ENCODE data around the gene FOXD2.
"Not testable (repeated sequence)": the region's sequence is repeated elsewhere in the genome, so short reads cannot be mapped to it uniquely, and the experiment has no call there.

FOXD2 gene

DNA sequence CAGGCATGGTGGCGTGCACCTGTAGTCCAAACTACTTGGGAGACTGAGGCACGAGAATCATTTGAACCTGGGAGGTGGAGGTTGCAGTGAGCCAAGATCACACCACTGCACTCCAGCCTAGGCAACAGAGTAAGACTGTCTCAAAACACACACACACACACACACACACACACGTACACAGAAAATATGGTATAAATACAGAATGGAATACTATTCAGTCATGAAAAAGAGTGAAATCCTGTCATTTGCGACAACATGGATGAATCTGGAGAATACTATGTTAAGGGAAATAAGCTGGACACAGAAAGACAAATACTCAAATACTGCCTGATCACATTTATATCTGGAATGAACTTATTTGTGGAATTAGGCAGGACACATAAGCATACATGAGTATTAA, 18.4 kb downstream of the FOXD2 start:
- H3K4me3 ChIP-seq (ENCODE audit: low read depth in 1 of 2, low read length in 1 of 2), result no peak overlapping the region
- no peaks in the 10 kb centered on the region for H3K36me3 ChIP-seq
- no peaks in the 10 kb centered on the region for H3K9me3 ChIP-seq
- TF ChIP-seq, protein P1, sequence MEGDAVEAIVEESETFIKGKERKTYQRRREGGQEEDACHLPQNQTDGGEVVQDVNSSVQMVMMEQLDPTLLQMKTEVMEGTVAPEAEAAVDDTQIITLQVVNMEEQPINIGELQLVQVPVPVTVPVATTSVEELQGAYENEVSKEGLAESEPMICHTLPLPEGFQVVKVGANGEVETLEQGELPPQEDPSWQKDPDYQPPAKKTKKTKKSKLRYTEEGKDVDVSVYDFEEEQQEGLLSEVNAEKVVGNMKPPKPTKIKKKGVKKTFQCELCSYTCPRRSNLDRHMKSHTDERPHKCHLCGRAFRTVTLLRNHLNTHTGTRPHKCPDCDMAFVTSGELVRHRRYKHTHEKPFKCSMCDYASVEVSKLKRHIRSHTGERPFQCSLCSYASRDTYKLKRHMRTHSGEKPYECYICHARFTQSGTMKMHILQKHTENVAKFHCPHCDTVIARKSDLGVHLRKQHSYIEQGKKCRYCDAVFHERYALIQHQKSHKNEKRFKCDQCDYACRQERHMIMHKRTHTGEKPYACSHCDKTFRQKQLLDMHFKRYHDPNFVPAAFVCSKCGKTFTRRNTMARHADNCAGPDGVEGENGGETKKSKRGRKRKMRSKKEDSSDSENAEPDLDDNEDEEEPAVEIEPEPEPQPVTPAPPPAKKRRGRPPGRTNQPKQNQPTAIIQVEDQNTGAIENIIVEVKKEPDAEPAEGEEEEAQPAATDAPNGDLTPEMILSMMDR (IDR thresholded peaks at IDR 0.05), result no peak
- H3K27ac ChIP-seq, result no peak overlapping the region
- no peaks in the 10 kb centered on the region for H3K4me1 ChIP-seq (ENCODE audit: control insufficient read depth in 1 of 2, insufficient read depth in 1 of 2, low read depth in 1 of 2, low read length in 1 of 2)
- H3K27me3 ChIP-seq, result peaks cover 95% of the 10 kb centered on the region

DNA sequence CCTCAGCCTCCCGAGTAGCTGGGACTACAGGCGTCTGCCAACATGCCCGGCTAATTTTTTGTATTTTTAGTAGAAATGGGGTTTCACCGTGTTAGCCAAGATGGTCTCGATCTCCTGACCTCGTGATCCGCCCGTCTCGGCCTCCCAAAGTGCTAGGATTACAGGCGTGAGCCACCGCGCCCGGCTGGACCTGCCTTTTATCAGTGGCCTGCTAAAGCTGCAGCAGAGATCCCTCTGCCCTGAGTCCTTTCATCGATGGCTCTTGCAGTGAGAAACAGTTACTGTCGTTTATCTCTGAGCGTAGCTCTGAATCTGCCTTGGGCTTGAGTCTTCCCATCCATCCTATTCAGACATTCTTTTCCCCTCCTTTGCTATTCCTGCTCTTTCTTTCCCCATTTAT, 19.7 kb downstream of the FOXD2 start:
- peaks cover 95% of the 10 kb centered on the region for H3K27me3 ChIP-seq

DNA sequence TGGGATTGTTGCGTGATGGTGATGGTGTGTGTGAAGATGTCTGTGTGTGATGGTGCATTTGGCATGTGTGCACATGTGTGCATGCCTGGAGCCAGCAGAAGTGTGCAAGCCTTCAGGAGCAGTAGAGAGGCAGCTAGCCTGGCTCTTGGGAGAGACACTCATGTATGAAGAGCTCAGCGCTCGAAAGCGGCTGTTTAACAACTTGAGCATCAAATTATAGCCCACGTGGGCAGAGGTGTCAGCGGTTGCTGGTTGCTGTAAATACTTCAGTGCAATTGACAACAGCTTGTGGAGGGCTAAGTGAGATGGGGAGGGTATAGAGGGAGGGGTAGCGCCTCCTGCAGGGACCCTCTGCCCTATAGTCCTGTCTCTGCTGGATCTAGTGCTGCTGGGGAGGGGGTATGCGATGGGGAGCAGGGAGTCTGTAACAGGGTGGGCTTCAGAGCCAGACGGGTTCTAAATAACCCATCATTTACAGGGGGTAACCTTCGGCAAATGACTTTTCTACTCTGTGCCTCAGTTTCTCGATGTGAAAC, 21.5 kb downstream of the FOXD2 start:
- no peak overlapping the region for H3K4me3 ChIP-seq (ENCODE audit: low read depth in 1 of 2, low read length in 1 of 2)
- TF ChIP-seq, protein P1 (IDR thresholded peaks at IDR 0.05), result no peak
- no peaks in the 10 kb centered on the region for H3K36me3 ChIP-seq
- H3K27ac ChIP-seq, result no peak overlapping the region
- H3K9me3 ChIP-seq, result no peaks in the 10 kb centered on the region
- no peaks in the 10 kb centered on the region for H3K4me1 ChIP-seq (ENCODE audit: control insufficient read depth in 1 of 2, insufficient read depth in 1 of 2, low read depth in 1 of 2, low read length in 1 of 2)
- peaks cover 89% of the 10 kb centered on the region for H3K27me3 ChIP-seq

More for the DNA sequence above, 19.7 kb downstream of the FOXD2 start:
- not testable (repeated sequence) for H3K9me3 ChIP-seq; H3K4me1 ChIP-seq (ENCODE audit: control insufficient read depth in 1 of 2, insufficient read depth in 1 of 2, low read depth in 1 of 2, low read length in 1 of 2); H3K4me3 ChIP-seq (ENCODE audit: low read depth in 1 of 2, low read length in 1 of 2); H3K27ac ChIP-seq; H3K36me3 ChIP-seq

DNA sequence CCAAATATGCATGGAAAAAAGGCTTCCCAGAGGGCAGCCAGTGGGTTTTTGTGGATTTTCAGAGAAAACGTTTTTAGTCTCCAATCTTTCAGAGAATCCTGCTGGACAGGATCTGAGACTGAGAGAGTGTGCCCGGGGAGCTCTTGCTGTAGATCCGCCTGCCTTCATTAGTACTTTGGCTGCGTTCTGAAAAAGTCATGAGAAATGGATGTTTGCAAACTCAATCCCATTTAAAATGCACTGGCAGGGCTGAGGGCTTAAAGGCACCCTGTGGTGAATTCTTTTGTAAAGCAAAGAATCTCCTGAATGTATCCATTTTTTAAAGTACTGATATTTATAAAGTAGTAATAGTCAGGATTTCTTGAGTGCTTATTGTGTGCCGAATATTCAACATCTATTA, 22.2 kb downstream of the FOXD2 start:
- Histone ChIP-seq H3K27me3 (peaks cover 88% of the 10 kb centered on the region), H3K4me3 (ENCODE audit: low read depth in 1 of 2, low read length in 1 of 2) (no peak overlapping the region)
- TF ChIP-seq, protein P1 (IDR thresholded peaks at IDR 0.05), result no peak

DNA sequence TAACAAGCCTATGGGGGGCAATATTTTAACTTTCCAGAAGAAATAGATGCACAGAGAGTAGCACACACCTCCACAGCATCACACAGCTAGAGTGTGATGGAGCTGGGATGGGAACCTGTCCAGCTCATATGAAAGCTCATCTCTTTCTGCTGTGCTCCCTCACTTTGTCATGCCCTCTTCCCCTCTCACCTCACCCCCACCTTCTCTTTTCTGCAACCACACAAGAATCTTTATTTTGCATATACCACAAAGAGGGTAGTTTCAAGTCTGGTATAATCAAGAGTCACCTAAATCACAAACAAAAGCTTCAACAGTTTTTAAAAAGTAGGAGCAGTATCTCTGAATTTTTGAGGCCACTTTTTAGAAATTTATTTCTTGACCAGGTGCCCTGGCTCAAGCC, 22.6 kb downstream of the FOXD2 start:
- Histone ChIP-seq H3K9me3 (no peaks in the 10 kb centered on the region), H3K36me3 (no peaks in the 10 kb centered on the region), H3K27me3 (peaks cover 89% of the 10 kb centered on the region), H3K4me1 (ENCODE audit: control insufficient read depth in 1 of 2, insufficient read depth in 1 of 2, low read depth in 1 of 2, low read length in 1 of 2) (no peaks in the 10 kb centered on the region), H3K27ac (no peak overlapping the region), H3K4me3 (ENCODE audit: low read depth in 1 of 2, low read length in 1 of 2) (no peak overlapping the region)
- TF ChIP-seq, protein P1 (IDR thresholded peaks at IDR 0.05), result no peak

More for the DNA sequence above, 22.2 kb downstream of the FOXD2 start:
- H3K27ac ChIP-seq, result no peak overlapping the region
- no peaks in the 10 kb centered on the region for H3K4me1 ChIP-seq (ENCODE audit: control insufficient read depth in 1 of 2, insufficient read depth in 1 of 2, low read depth in 1 of 2, low read length in 1 of 2)
- no peaks in the 10 kb centered on the region for H3K9me3 ChIP-seq
- no peaks in the 10 kb centered on the region for H3K36me3 ChIP-seq

DNA sequence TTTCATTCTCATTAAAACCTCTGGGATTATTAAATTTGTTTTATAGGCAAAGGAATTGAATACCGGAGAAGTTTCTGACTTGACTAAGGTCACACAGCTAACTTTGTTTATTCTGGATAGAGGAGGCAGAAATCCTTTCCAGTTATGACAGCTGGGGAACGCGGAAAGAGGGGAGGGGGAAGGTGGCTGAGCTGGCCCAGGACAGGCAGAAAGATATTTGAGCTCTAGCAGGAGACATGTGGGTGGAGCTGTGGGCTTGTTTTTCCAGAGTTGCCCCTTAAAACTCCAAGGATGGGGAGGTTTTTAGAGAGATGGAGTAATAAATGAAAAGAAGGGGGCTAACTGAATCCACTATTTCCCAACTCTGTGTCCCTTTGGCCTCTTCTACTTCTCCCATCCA, 27.8 kb downstream of the FOXD2 start:
- Histone ChIP-seq H3K4me3 (ENCODE audit: low read depth in 1 of 2, low read length in 1 of 2) (no peak overlapping the region), H3K4me1 (ENCODE audit: control insufficient read depth in 1 of 2, insufficient read depth in 1 of 2, low read depth in 1 of 2, low read length in 1 of 2) (no peaks in the 10 kb centered on the region), H3K36me3 (no peaks in the 10 kb centered on the region), H3K9me3 (no peaks in the 10 kb centered on the region), H3K27ac (no peak overlapping the region), H3K27me3 (peaks cover 85% of the 10 kb centered on the region)
- TF ChIP-seq, protein P1 (IDR thresholded peaks at IDR 0.05), result no peak

Measured in neutrophil (primary cell).